Measurements from ENCODE around the gene KRT39. TPM values are rescaled to one million over a fixed set of nuclear protein-coding genes. Genes with fewer than 3 reads are reported as not detected.

The KRT39 gene
- total RNA-seq, 1 experiment from 2014 or later = not detected

GRCh38 chr17:41004397-41004796 lies 37.6 kb upstream of the KRT39 start:
- DNase-seq (ENCODE audit: low spot score) = no peak
- no peaks in the 10 kb centered on the region for H3K27me3 Mint-ChIP-seq (ENCODE audit: low read depth)
- H3K4me3 Mint-ChIP-seq = no peak overlapping the region
- ATAC-seq = no peak
- ChIA-PET POLR2A (no interaction called here), CTCF (no interaction called here)
- H3K27ac Mint-ChIP-seq = no peak overlapping the region
- no peaks in the 10 kb centered on the region for H3K36me3 Mint-ChIP-seq
- no peak for TF ChIP-seq ATF3 (CRISPR knock-in tag; conservative IDR thresholded peaks at IDR 0.05)
- no peak for TF ChIP-seq ZNF423 (CRISPR knock-in tag; IDR thresholded peaks at IDR 0.05)
- no peak for TF ChIP-seq FOXJ3 (CRISPR knock-in tag; IDR thresholded peaks at IDR 0.05; ENCODE audit: borderline replicate concordance)
- no peak for TF ChIP-seq PRDM15 (CRISPR knock-in tag; IDR thresholded peaks at IDR 0.05)
- no peak for TF ChIP-seq ATF2 (CRISPR knock-in tag; IDR thresholded peaks at IDR 0.05; ENCODE audit: borderline replicate concordance, low read depth)
- H3K4me1 Mint-ChIP-seq = peaks cover 8% of the 10 kb centered on the region
- 0 out of 2 replicates have a peak, but pooled peaks cover 7% of the 10 kb centered on the region for H3K9me3 Mint-ChIP-seq

- Mint-ChIP-seq H3K27me3 (ENCODE audit: low read depth) (no peaks in the 10 kb centered on the region), H3K9me3 (0 out of 2 replicates have a peak, but pooled peaks cover 7% of the 10 kb centered on the region), H3K36me3 (no peaks in the 10 kb centered on the region), H3K27ac (no peak overlapping the region), H3K4me3 (no peak overlapping the region), H3K4me1 (peaks cover 4% of the 10 kb centered on the region)
- no peak for DNase-seq (ENCODE audit: low spot score)
- ChIA-PET POLR2A (no interaction called here), CTCF (no interaction called here)
- no peak for ATAC-seq
- TF ChIP-seq ZNF416 (CRISPR knock-in tag; IDR thresholded peaks at IDR 0.05) (no peak), ZNF138 (CRISPR knock-in tag; conservative IDR thresholded peaks at IDR 0.05) (no peak), IRF2 (CRISPR knock-in tag; IDR thresholded peaks at IDR 0.05; ENCODE audit: borderline replicate concordance, low read depth) (no peak), ZNF671 (CRISPR knock-in tag; IDR thresholded peaks at IDR 0.05) (no peak), MAX (CRISPR knock-in tag; IDR thresholded peaks at IDR 0.05) (no peak), NR1H2 (CRISPR knock-in tag; IDR thresholded peaks at IDR 0.05) (no peak), NFYB (CRISPR knock-in tag; conservative IDR thresholded peaks at IDR 0.05; ENCODE audit: low read depth) (no peak), ARID4B (CRISPR knock-in tag; IDR thresholded peaks at IDR 0.05; ENCODE audit: borderline replicate concordance) (no peak), SOX15 (CRISPR knock-in tag; IDR thresholded peaks at IDR 0.05) (no peak), ZNF263 (CRISPR knock-in tag; IDR thresholded peaks at IDR 0.05; ENCODE audit: low read depth) (no peak), JUN (CRISPR knock-in tag; IDR thresholded peaks at IDR 0.05) (no peak), CDX4 (CRISPR knock-in tag; IDR thresholded peaks at IDR 0.05; ENCODE audit: borderline replicate concordance) (no peak), E2F4 (CRISPR knock-in tag; IDR thresholded peaks at IDR 0.05; ENCODE audit: borderline replicate concordance, low read depth) (no peak), FOXK1 (CRISPR knock-in tag; IDR thresholded peaks at IDR 0.05) (no peak), AR (CRISPR knock-in tag; IDR thresholded peaks at IDR 0.05) (no peak), FOXP1 (CRISPR knock-in tag; IDR thresholded peaks at IDR 0.05; ENCODE audit: borderline replicate concordance) (no peak)
Measured at GRCh38 chr17:41003926-41004325, 37.2 kb upstream of the KRT39 start.
